ENCODE data around the gene TANGO2. TPM values are rescaled to one million over a fixed set of nuclear protein-coding genes. Genes with fewer than 3 reads are reported as not detected.
A peak's percentile ranks its signal among the peaks of the same experiment; 100 is the strongest.

Gene TANGO2
- total RNA-seq, 1 donor = 43.8 TPM

- H3K36me3 ChIP-seq (ENCODE audit: insufficient read depth, low read length) = peaks cover 91% of the 10 kb centered on the region
- H3K79me2 ChIP-seq (ENCODE audit: insufficient read depth, low read length) = peaks cover 81% of the 10 kb centered on the region
These were observed 74.6 kb downstream of the TANGO2 start for GRCh38 chr22:20095521-20095920.

GRCh38 chr22:20096574-20097420 lies 75.9 kb downstream of the TANGO2 start:
- Histone ChIP-seq H3K79me2 (ENCODE audit: insufficient read depth, low read length) (peaks cover 79% of the 10 kb centered on the region), H3K9me3 (ENCODE audit: low read depth, low read length) (no peaks in the 10 kb centered on the region), H2AFZ (ENCODE audit: low read length) (no peak overlapping the region), H3K4me1 (ENCODE audit: insufficient read depth, low read length) (no peaks in the 10 kb centered on the region), H3K4me2 (ENCODE audit: insufficient read depth, low read length) (no peak overlapping the region), H4K20me1 (ENCODE audit: insufficient read depth, low read length) (peaks cover 16% of the 10 kb centered on the region), H3K4me3 (ENCODE audit: insufficient read depth, low read length) (no peak overlapping the region), H3K36me3 (ENCODE audit: insufficient read depth, low read length) (peaks cover 89% of the 10 kb centered on the region), H3K27ac (ENCODE audit: low read depth, low read length) (no peak overlapping the region), H3K27me3 (ENCODE audit: insufficient read depth, low read length) (no peaks in the 10 kb centered on the region)
- no peak for TF ChIP-seq CTCF (IDR thresholded peaks at IDR 0.05; ENCODE audit: extremely low read depth, low read depth, low read length)
- peak; percentile 44 for DNase-seq (ENCODE audit: insufficient read length, low spot score, missing footprints)

More at GRCh38 chr22:20095521-20095920, 74.6 kb downstream of the TANGO2 start:
- TF ChIP-seq CTCF (IDR thresholded peaks at IDR 0.05; ENCODE audit: extremely low read depth, low read depth, low read length) = no peak
- H2AFZ ChIP-seq (ENCODE audit: low read length) = no peak overlapping the region
- peaks cover 2% of the 10 kb centered on the region for H3K4me1 ChIP-seq (ENCODE audit: insufficient read depth, low read length)
- no peaks in the 10 kb centered on the region for H3K27me3 ChIP-seq (ENCODE audit: insufficient read depth, low read length)
- peak; percentile 39 for DNase-seq (ENCODE audit: insufficient read length, low spot score, missing footprints)
- peaks cover 20% of the 10 kb centered on the region for H4K20me1 ChIP-seq (ENCODE audit: insufficient read depth, low read length)
- H3K27ac ChIP-seq (ENCODE audit: low read depth, low read length) = no peak overlapping the region
- H3K4me3 ChIP-seq (ENCODE audit: insufficient read depth, low read length) = no peak overlapping the region
- H3K4me2 ChIP-seq (ENCODE audit: insufficient read depth, low read length) = no peak overlapping the region
- no peaks in the 10 kb centered on the region for H3K9me3 ChIP-seq (ENCODE audit: low read depth, low read length)

- DNase-seq (ENCODE audit: insufficient read length, low spot score, missing footprints) = no peak
- Histone ChIP-seq H3K27me3 (ENCODE audit: insufficient read depth, low read length) (no peaks in the 10 kb centered on the region), H3K27ac (ENCODE audit: low read depth, low read length) (no peak overlapping the region), H3K4me2 (ENCODE audit: insufficient read depth, low read length) (no peak overlapping the region), H3K4me1 (ENCODE audit: insufficient read depth, low read length) (no peaks in the 10 kb centered on the region), H3K79me2 (ENCODE audit: insufficient read depth, low read length) (peaks cover 83% of the 10 kb centered on the region), H3K36me3 (ENCODE audit: insufficient read depth, low read length) (peaks cover 77% of the 10 kb centered on the region), H2AFZ (ENCODE audit: low read length) (no peak overlapping the region), H4K20me1 (ENCODE audit: insufficient read depth, low read length) (peaks cover 20% of the 10 kb centered on the region), H3K4me3 (ENCODE audit: insufficient read depth, low read length) (no peak overlapping the region), H3K9me3 (ENCODE audit: low read depth, low read length) (no peaks in the 10 kb centered on the region)
- TF ChIP-seq CTCF (IDR thresholded peaks at IDR 0.05; ENCODE audit: extremely low read depth, low read depth, low read length) = no peak
These were observed 78.3 kb downstream of the TANGO2 start for GRCh38 chr22:20099099-20099711.

- no peaks in the 10 kb centered on the region for H3K9me3 ChIP-seq (ENCODE audit: low read depth, low read length)
- H3K4me1 ChIP-seq (ENCODE audit: insufficient read depth, low read length) = no peaks in the 10 kb centered on the region
- TF ChIP-seq CTCF (IDR thresholded peaks at IDR 0.05; ENCODE audit: extremely low read depth, low read depth, low read length) = no peak
- peaks cover 25% of the 10 kb centered on the region for H4K20me1 ChIP-seq (ENCODE audit: insufficient read depth, low read length)
- peaks cover 83% of the 10 kb centered on the region for H3K79me2 ChIP-seq (ENCODE audit: insufficient read depth, low read length)
- peak; percentile 62 for DNase-seq (ENCODE audit: insufficient read length, low spot score, missing footprints)
- no peaks in the 10 kb centered on the region for H3K27me3 ChIP-seq (ENCODE audit: insufficient read depth, low read length)
- no peak overlapping the region for H2AFZ ChIP-seq (ENCODE audit: low read length)
- H3K27ac ChIP-seq (ENCODE audit: low read depth, low read length) = no peak overlapping the region
- H3K4me2 ChIP-seq (ENCODE audit: insufficient read depth, low read length) = no peak overlapping the region
- peaks cover 74% of the 10 kb centered on the region for H3K36me3 ChIP-seq (ENCODE audit: insufficient read depth, low read length)
- H3K4me3 ChIP-seq (ENCODE audit: insufficient read depth, low read length) = no peak overlapping the region
These were observed 80.7 kb downstream of the TANGO2 start for GRCh38 chr22:20101638-20102037.

All from osteoblast (primary cell).